Measurements from ENCODE around the gene FRMPD1. TPM values are rescaled to one million over a fixed set of nuclear protein-coding genes. Genes with fewer than 3 reads are reported as not detected.
A peak's percentile ranks its signal among the peaks of the same experiment; 100 is the strongest.

The FRMPD1 gene
- total RNA-seq, 1 donor from 2014 or later, result not detected

- Histone ChIP-seq H3K27ac (no peak overlapping the region), H3K9me3 (no peaks in the 10 kb centered on the region), H3K27me3 (no peaks in the 10 kb centered on the region), H3K36me3 (no peaks in the 10 kb centered on the region), H3K4me3 (no peak overlapping the region), H3K4me1 (no peaks in the 10 kb centered on the region)
- TF ChIP-seq CTCF (IDR thresholded peaks at IDR 0.05), result no peak
- DNase-seq (ENCODE audit: low spot score in 2 of 2), result no peak
- intact Hi-C loops (cut with DNase I), result no loop called here
Observed at GRCh38 chr9:37641331-37641730, 9.4 kb upstream of the FRMPD1 start.

GRCh38 chr9:37643214-37643613, 7.5 kb upstream of the FRMPD1 start:
- no peaks in the 10 kb centered on the region for H3K9me3 ChIP-seq
- H3K36me3 ChIP-seq, result no peaks in the 10 kb centered on the region
- intact Hi-C loops (cut with DNase I), result no loop called here
- H3K27me3 ChIP-seq, result no peaks in the 10 kb centered on the region
- no peak overlapping the region for H3K27ac ChIP-seq
- DNase-seq (ENCODE audit: low spot score in 2 of 2), result no peak
- no peak for TF ChIP-seq CTCF (IDR thresholded peaks at IDR 0.05)
- H3K4me1 ChIP-seq, result no peaks in the 10 kb centered on the region
- H3K4me3 ChIP-seq, result no peak overlapping the region

DNA sequence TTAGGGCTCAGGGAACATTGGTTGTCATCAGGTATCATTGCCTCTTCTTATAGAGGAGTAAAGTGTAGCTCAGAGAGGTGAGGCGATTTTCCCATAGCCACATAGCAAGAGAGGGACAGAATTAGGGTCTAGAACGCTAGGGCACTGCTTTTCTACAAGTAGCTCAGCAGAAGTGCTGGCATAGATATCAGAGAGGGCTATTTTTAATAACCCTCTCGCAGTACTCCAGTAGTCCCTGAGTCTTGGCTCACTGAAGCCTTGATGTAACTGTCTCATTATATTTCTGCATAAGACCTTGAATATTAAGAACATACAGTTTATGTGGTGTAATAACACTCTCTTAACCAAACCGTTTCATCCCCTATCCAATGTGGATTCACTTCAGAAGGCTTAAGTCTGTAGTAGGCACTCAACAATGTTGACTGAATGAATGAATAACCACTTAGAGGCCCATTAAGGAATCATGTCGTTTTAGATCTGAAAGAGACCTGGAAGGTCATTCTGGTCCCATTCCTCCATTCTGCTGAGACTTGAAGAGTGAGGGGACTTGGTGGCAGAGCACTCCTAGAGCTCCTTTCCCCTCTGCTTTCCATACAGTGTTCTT, 4.7 kb upstream of the FRMPD1 start:
- H3K9me3 ChIP-seq, result no peaks in the 10 kb centered on the region
- intact Hi-C loops (cut with DNase I), result no loop called here

DNA sequence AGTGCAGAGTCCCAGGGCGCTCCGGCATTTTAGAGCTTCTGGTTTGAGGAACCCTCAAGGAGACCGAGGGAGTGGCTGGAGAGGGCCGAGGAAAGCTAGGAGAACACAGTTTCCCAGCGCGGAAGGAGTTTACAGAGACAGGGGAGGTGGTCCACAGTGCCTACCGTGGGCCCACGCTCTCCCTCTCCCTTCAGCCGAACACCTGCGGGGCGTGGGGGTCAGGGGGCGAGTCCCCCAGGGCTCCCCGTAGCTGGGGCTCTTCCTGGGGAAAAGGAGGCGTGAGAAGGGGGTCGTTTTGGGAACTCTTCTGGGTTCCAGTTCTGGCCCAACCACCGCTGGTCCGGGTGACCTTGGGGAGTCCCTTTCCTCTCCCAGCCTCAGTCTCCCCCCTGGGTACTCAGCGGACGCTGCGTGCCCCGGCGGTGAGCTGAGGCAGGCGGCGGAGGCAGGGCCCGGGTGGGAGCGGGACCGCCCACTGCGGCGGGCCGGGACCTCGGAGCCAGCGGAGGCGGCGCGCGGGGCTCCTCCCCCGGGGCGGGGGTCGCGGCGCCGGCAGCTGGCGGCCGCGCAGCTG, 368 bp upstream of the FRMPD1 start:
- no peaks in the 10 kb centered on the region for H3K27me3 ChIP-seq
- no peaks in the 10 kb centered on the region for H3K9me3 ChIP-seq
- intact Hi-C loops (cut with DNase I), result no loop called here
- H3K4me3 ChIP-seq, result peak overlapping the region; percentile 64 to 72
- no peak overlapping the region for H3K27ac ChIP-seq
- no peaks in the 10 kb centered on the region for H3K36me3 ChIP-seq
- H3K4me1 ChIP-seq, result no peaks in the 10 kb centered on the region
- no peak for DNase-seq (ENCODE audit: low spot score in 2 of 2)
- peak in 1 of 3 experiments; percentile 5 for TF ChIP-seq CTCF (IDR thresholded peaks at IDR 0.05)

More for the DNA sequence above, 4.7 kb upstream of the FRMPD1 start:
- no peak for TF ChIP-seq CTCF (IDR thresholded peaks at IDR 0.05)
- no peaks in the 10 kb centered on the region for H3K4me1 ChIP-seq
- H3K36me3 ChIP-seq, result no peaks in the 10 kb centered on the region
- no peaks in the 10 kb centered on the region for H3K27me3 ChIP-seq
- DNase-seq (ENCODE audit: low spot score in 2 of 2), result no peak
- H3K27ac ChIP-seq, result no peak overlapping the region
- no peak overlapping the region for H3K4me3 ChIP-seq

DNA sequence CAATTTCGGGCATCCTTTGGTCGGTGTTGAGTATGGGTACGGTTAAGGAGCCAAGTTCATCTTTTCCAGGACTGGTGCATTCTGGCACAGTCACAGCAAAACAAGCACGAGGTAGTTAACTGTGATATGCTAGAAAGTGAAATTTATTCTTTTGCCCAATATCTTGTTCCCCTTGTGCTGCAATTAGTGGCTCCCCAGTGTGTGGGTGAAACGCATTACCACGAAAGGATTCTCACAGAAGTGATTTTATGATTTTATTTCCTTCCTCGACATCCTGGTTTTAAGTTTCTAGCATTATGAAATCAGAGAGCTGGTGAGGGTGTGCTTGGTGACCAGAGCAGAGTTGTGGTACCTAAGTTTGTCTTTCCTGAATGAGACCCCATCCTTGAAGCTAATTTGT, 1.5 kb downstream of the FRMPD1 start:
- Histone ChIP-seq H3K9me3 (no peaks in the 10 kb centered on the region), H3K36me3 (no peaks in the 10 kb centered on the region), H3K27me3 (no peaks in the 10 kb centered on the region), H3K4me1 (no peaks in the 10 kb centered on the region), H3K4me3 (no peak overlapping the region), H3K27ac (no peak overlapping the region)
- intact Hi-C loops (cut with DNase I), result no loop called here
- TF ChIP-seq CTCF (IDR thresholded peaks at IDR 0.05), result no peak
- DNase-seq (ENCODE audit: low spot score in 2 of 2), result no peak
